CD4-positive, CD25-positive, alpha-beta regulatory T cell (primary cell): Measurements from ENCODE around the gene THOP1. TPM values are rescaled to one million over a fixed set of nuclear protein-coding genes. Genes with fewer than 3 reads are reported as not detected.

ENCODE experiments used
- ATAC-seq, 2 donors: fragments of 150-1000 bp; cut with Tn5 transposase; one replicate each; pipeline ENCODE4 v1.10.0; 2021; ENCODE audit warnings: low read depth in 2 of 2, moderate number of reproducible peaks in 2 of 2, moderate library complexity in 1 of 2
- DNase-seq, 3 donors: peaks; one replicate each; pipeline versions ENCODE4 v3.0.0 to v3.0.0-alpha.2; 2012 to 2022; ENCODE audit warnings: mixed read lengths in 1 of 3
- H3K27ac ChIP-seq: one replicate; pipeline ENCODE4 v1.7.0; 2013; ENCODE audit warnings: mild to moderate bottlenecking, low read length; ENCODE audit not compliant: insufficient read depth, poor library complexity, severe bottlenecking
- H3K27me3 ChIP-seq: one replicate; pipeline ENCODE4 v1.7.0; 2013; ENCODE audit warnings: low read length; ENCODE audit not compliant: control insufficient read depth, insufficient read depth
- H3K36me3 ChIP-seq: one replicate; pipeline ENCODE4 v1.7.0; 2013; ENCODE audit warnings: mild to moderate bottlenecking, low read length, moderate library complexity; ENCODE audit not compliant: control insufficient read depth, insufficient read depth
- H3K4me1 ChIP-seq: 2 replicates; pipeline ENCODE4 v1.7.0; 2013; ENCODE audit warnings: mild to moderate bottlenecking, low read length; ENCODE audit not compliant: insufficient read depth, control insufficient read depth, poor library complexity, severe bottlenecking
- H3K4me3 ChIP-seq: one replicate; pipeline ENCODE4 v1.7.0; 2013; ENCODE audit warnings: low read depth, mild to moderate bottlenecking, low read length, moderate library complexity
- H3K9me3 ChIP-seq, 2 experiments: 1 replicate in 1 of 2; 2 replicates in 1 of 2; pipeline ENCODE4 v1.7.0; 2013; ENCODE audit warnings: low read length in 2 of 2, mild to moderate bottlenecking in 1 of 2, moderate library complexity in 1 of 2; ENCODE audit not compliant: control insufficient read depth in 2 of 2
- H3K27ac Mint-ChIP-seq, 3 donors: one replicate each; pipeline ENCODE4 v1.8.0; 2020 to 2022; ENCODE audit warnings: mild to moderate bottlenecking in 3 of 3, mixed read lengths in 3 of 3, moderate library complexity in 2 of 3
- H3K27me3 Mint-ChIP-seq: one replicate; pipeline ENCODE4 v1.8.0; 2022; ENCODE audit warnings: mild to moderate bottlenecking, mixed read lengths
- H3K36me3 Mint-ChIP-seq: one replicate; pipeline ENCODE4 v1.8.0; 2020; ENCODE audit warnings: mixed read lengths
- H3K4me1 Mint-ChIP-seq, 4 donors: one replicate each; pipeline ENCODE4 v1.8.0; 2020 to 2022; ENCODE audit warnings: mixed read lengths in 4 of 4, mild to moderate bottlenecking in 1 of 4
- H3K4me3 Mint-ChIP-seq, 4 donors: one replicate each; pipeline ENCODE4 v1.8.0; 2020 to 2022; ENCODE audit warnings: mild to moderate bottlenecking in 4 of 4, mixed read lengths in 4 of 4, moderate library complexity in 3 of 4
- H3K9me3 Mint-ChIP-seq, 7 donors: one replicate each; pipeline ENCODE4 v1.8.0; 2020 to 2022; ENCODE audit warnings: mixed read lengths in 7 of 7, mild to moderate bottlenecking in 3 of 7, moderate library complexity in 2 of 7
- polyA plus RNA-seq, 4 donors: library from polyadenylated mRNA; unstranded; fragments of 300-500 nt; fragmentation: Illumina TruSeq; gene quantifications; one replicate each; pipeline ENCODE4 v1.2.3, GENCODE V29; 2021
- total RNA-seq: library from RNA; stranded (reverse); gene quantifications from one replicate; pipeline ENCODE4 v1.2.3, GENCODE V29; 2022

The THOP1 gene
- total and polyA plus RNA-seq, 5 donors from 2014 or later, result 20.0 to 28.0 (median 25.9) TPM

GRCh38 chr19:2750808-2751437, 34.4 kb upstream of the THOP1 start:
- DNase-seq, result no peak
- Histone ChIP-seq H3K9me3 (no peaks in the 10 kb centered on the region), H3K4me1 (peaks cover 4% of the 10 kb centered on the region), H3K36me3 (peaks cover 5% of the 10 kb centered on the region), H3K4me3 (no peak overlapping the region), H3K27ac (no peak overlapping the region), H3K27me3 (no peaks in the 10 kb centered on the region)
- Mint-ChIP-seq H3K4me1 (peaks cover 0 to 4% (median 0%) of the 10 kb centered on the region in 4 donors), H3K36me3 (no peaks in the 10 kb centered on the region), H3K4me3 (no peak overlapping the region), H3K27me3 (peaks cover 9% of the 10 kb centered on the region), H3K9me3 (no peaks in the 10 kb centered on the region), H3K27ac (no peak overlapping the region)
- no peak for ATAC-seq

GRCh38 chr19:2751438-2751830, 33.9 kb upstream of the THOP1 start:
- Mint-ChIP-seq H3K4me1 (peaks cover 0 to 4% (median 0%) of the 10 kb centered on the region in 4 donors), H3K4me3 (no peak overlapping the region), H3K9me3 (no peaks in the 10 kb centered on the region), H3K27ac (no peak overlapping the region), H3K27me3 (peaks cover 9% of the 10 kb centered on the region), H3K36me3 (peaks cover 5% of the 10 kb centered on the region)
- no peak for ATAC-seq
- no peaks in the 10 kb centered on the region for H3K27me3 ChIP-seq
- H3K36me3 ChIP-seq, result peaks cover 5% of the 10 kb centered on the region
- peaks cover 4% of the 10 kb centered on the region for H3K4me1 ChIP-seq
- H3K9me3 ChIP-seq, result no peaks in the 10 kb centered on the region
- no peak overlapping the region for H3K4me3 ChIP-seq
- DNase-seq, result no peak
- no peak overlapping the region for H3K27ac ChIP-seq

- no peaks in the 10 kb centered on the region for H3K27me3 Mint-ChIP-seq
- DNase-seq (no peak), ATAC-seq (no peak)
- no peaks in the 10 kb centered on the region for H3K4me1 ChIP-seq
- H3K36me3 ChIP-seq, result peaks cover 9% of the 10 kb centered on the region
- no peaks in the 10 kb centered on the region for H3K27me3 ChIP-seq
- no peaks in the 10 kb centered on the region for H3K9me3 ChIP-seq
- peak overlapping the region in 1 of 3 donors; percentile 76 for H3K27ac Mint-ChIP-seq
- no peaks in the 10 kb centered on the region for H3K9me3 Mint-ChIP-seq
- H3K4me3 Mint-ChIP-seq, result no peak overlapping the region
- H3K27ac ChIP-seq, result no peak overlapping the region
- no peak overlapping the region for H3K4me3 ChIP-seq
- H3K36me3 Mint-ChIP-seq, result peaks cover 15% of the 10 kb centered on the region
- H3K4me1 Mint-ChIP-seq, result peaks cover 0 to 2% (median 0%) of the 10 kb centered on the region in 4 donors
These were observed 30.4 kb upstream of the THOP1 start for GRCh38 chr19:2754659-2755447.

GRCh38 chr19:2755448-2755705, 29.9 kb upstream of the THOP1 start:
- no peak for ATAC-seq
- no peak overlapping the region for H3K27ac Mint-ChIP-seq
- no peaks in the 10 kb centered on the region for H3K27me3 Mint-ChIP-seq
- Histone ChIP-seq H3K4me1 (no peaks in the 10 kb centered on the region), H3K9me3 (no peaks in the 10 kb centered on the region), H3K27ac (no peak overlapping the region), H3K4me3 (no peak overlapping the region), H3K27me3 (no peaks in the 10 kb centered on the region), H3K36me3 (peaks cover 9% of the 10 kb centered on the region)
- H3K9me3 Mint-ChIP-seq, result no peaks in the 10 kb centered on the region
- H3K4me3 Mint-ChIP-seq, result no peak overlapping the region
- DNase-seq, result no peak
- H3K36me3 Mint-ChIP-seq, result peaks cover 15% of the 10 kb centered on the region
- peaks cover 0 to 2% (median 0%) of the 10 kb centered on the region in 4 donors for H3K4me1 Mint-ChIP-seq

GRCh38 chr19:2755811-2756210, 29.5 kb upstream of the THOP1 start:
- Histone ChIP-seq H3K9me3 (no peaks in the 10 kb centered on the region), H3K27ac (no peak overlapping the region), H3K4me3 (no peak overlapping the region), H3K4me1 (no peaks in the 10 kb centered on the region), H3K36me3 (peaks cover 11% of the 10 kb centered on the region), H3K27me3 (no peaks in the 10 kb centered on the region)
- H3K9me3 Mint-ChIP-seq, result no peaks in the 10 kb centered on the region
- ATAC-seq (no peak), DNase-seq (no peak)
- H3K4me1 Mint-ChIP-seq, result peaks cover 0 to 2% (median 0%) of the 10 kb centered on the region in 4 donors
- H3K27ac Mint-ChIP-seq, result no peak overlapping the region
- peaks cover 15% of the 10 kb centered on the region for H3K36me3 Mint-ChIP-seq
- H3K27me3 Mint-ChIP-seq, result no peaks in the 10 kb centered on the region
- no peak overlapping the region for H3K4me3 Mint-ChIP-seq

- no peak for ATAC-seq
- no peak overlapping the region for H3K27ac ChIP-seq
- no peaks in the 10 kb centered on the region for H3K4me1 ChIP-seq
- no peak overlapping the region for H3K4me3 Mint-ChIP-seq
- H3K27ac Mint-ChIP-seq, result no peak overlapping the region
- H3K9me3 Mint-ChIP-seq, result no peaks in the 10 kb centered on the region
- peaks cover 0 to 2% (median 0%) of the 10 kb centered on the region in 4 donors for H3K4me1 Mint-ChIP-seq
- H3K9me3 ChIP-seq, result no peaks in the 10 kb centered on the region
- DNase-seq, result no peak
- no peaks in the 10 kb centered on the region for H3K27me3 ChIP-seq
- peaks cover 15% of the 10 kb centered on the region for H3K36me3 Mint-ChIP-seq
- no peak overlapping the region for H3K4me3 ChIP-seq
- no peaks in the 10 kb centered on the region for H3K27me3 Mint-ChIP-seq
- H3K36me3 ChIP-seq, result peaks cover 13% of the 10 kb centered on the region
These were observed 28.8 kb upstream of the THOP1 start for GRCh38 chr19:2756477-2756876.

- Histone ChIP-seq H3K27ac (no peak overlapping the region), H3K9me3 (no peaks in the 10 kb centered on the region), H3K4me1 (no peaks in the 10 kb centered on the region), H3K27me3 (no peaks in the 10 kb centered on the region), H3K4me3 (no peak overlapping the region), H3K36me3 (peaks cover 17% of the 10 kb centered on the region)
- peaks cover 0 to 2% (median 0%) of the 10 kb centered on the region in 4 donors for H3K4me1 Mint-ChIP-seq
- no peak overlapping the region for H3K4me3 Mint-ChIP-seq
- no peak overlapping the region for H3K27ac Mint-ChIP-seq
- no peaks in the 10 kb centered on the region for H3K9me3 Mint-ChIP-seq
- no peak for ATAC-seq
- DNase-seq, result no peak
- H3K27me3 Mint-ChIP-seq, result no peaks in the 10 kb centered on the region
- peaks cover 15% of the 10 kb centered on the region for H3K36me3 Mint-ChIP-seq
These were observed 28.1 kb upstream of the THOP1 start for GRCh38 chr19:2756921-2757881.
